GM15510 (cell line): ENCODE data around the gene TMEM202.

Experiments used
- POLR2A ChIP-seq: IDR thresholded peaks from 3 replicates; pipeline ENCODE4 v1.6.1; 2011; ENCODE audit warnings: borderline replicate concordance; ENCODE audit not compliant: insufficient read length; ENCODE audit errors: extremely low read depth

Gene TMEM202

GRCh38 chr15:72397796-72398588, at the start of gene TMEM202:
TSS of gene TMEM202 (plus strand) at chr15:72398305. CDS start at chr15:72398327, 22 bp downstream.
- no peak for TF ChIP-seq POLR2A

- TF ChIP-seq POLR2A, result no peak
Measured at GRCh38 chr15:72353266-72353665, 44.8 kb upstream of the TMEM202 start.

GRCh38 chr15:72354496-72354895, 43.6 kb upstream of the TMEM202 start:
- TF ChIP-seq POLR2A, result no peak

GRCh38 chr15:72358121-72358520, 40.0 kb upstream of the TMEM202 start:
- no peak for TF ChIP-seq POLR2A

GRCh38 chr15:72358650-72359171, 39.4 kb upstream of the TMEM202 start:
- no peak for TF ChIP-seq POLR2A

GRCh38 chr15:72361176-72361575, 36.9 kb upstream of the TMEM202 start:
- TF ChIP-seq POLR2A, result no peak

- no peak for TF ChIP-seq POLR2A
Measured at GRCh38 chr15:72365844-72366243, 32.3 kb upstream of the TMEM202 start.

GRCh38 chr15:72368325-72368724, 29.8 kb upstream of the TMEM202 start:
- TF ChIP-seq POLR2A, result no peak

GRCh38 chr15:72368899-72369298, 29.2 kb upstream of the TMEM202 start:
- no peak for TF ChIP-seq POLR2A

- no peak for TF ChIP-seq POLR2A
Measured at GRCh38 chr15:72369964-72370363, 28.1 kb upstream of the TMEM202 start.

GRCh38 chr15:72372361-72372760, 25.7 kb upstream of the TMEM202 start:
- no peak for TF ChIP-seq POLR2A

- no peak for TF ChIP-seq POLR2A
Measured at GRCh38 chr15:72375501-72375845, 22.6 kb upstream of the TMEM202 start.

- peak; percentile 93 for TF ChIP-seq POLR2A
Measured at GRCh38 chr15:72375846-72376581, 22.1 kb upstream of the TMEM202 start, which contains the start of gene HEXA. TSS of gene HEXA (minus strand) at chr15:72376014. CDS start at chr15:72375972, 42 bp downstream.

- no peak for TF ChIP-seq POLR2A
Measured at GRCh38 chr15:72377331-72377730, 20.8 kb upstream of the TMEM202 start.

- TF ChIP-seq POLR2A, result no peak
Measured at GRCh38 chr15:72379856-72380430, 18.2 kb upstream of the TMEM202 start.
